Loucy (cell line): ENCODE measurements around the gene RIPK3.
A peak's percentile ranks its signal among the peaks of the same experiment; 100 is the strongest.

ENCODE experiments used
- H2AFZ ChIP-seq: fragments of 200-600 bp; sonication (generic); 2 replicates; pipeline ENCODE4 v1.6.0; 2016; ENCODE audit warnings: antibody characterized with exemption, mild to moderate bottlenecking, low read length, moderate library complexity
- H3F3A ChIP-seq: fragments of 200-600 bp; 2 replicates; pipeline ENCODE4 v1.6.0; 2016; ENCODE audit warnings: antibody characterized with exemption, low read depth, mild to moderate bottlenecking
- H3K27me3 ChIP-seq: fragments of 200-600 bp; sonication (generic); 2 replicates; pipeline ENCODE4 v1.6.1; 2014; ENCODE audit warnings: low read length, mild to moderate bottlenecking; ENCODE audit not compliant: insufficient read depth, poor library complexity, severe bottlenecking
- H3K36me3 ChIP-seq: fragments of 200-600 bp; sonication (generic); 2 replicates; pipeline ENCODE4 v1.6.1; 2016; ENCODE audit warnings: low read length; ENCODE audit not compliant: insufficient read depth
- H3K4me1 ChIP-seq: fragments of 200-600 bp; sonication (generic); 2 replicates; pipeline ENCODE4 v1.5.1; 2014; ENCODE audit warnings: low read length, mild to moderate bottlenecking; ENCODE audit not compliant: insufficient read depth, poor library complexity, severe bottlenecking
- H3K4me2 ChIP-seq: fragments of 200-600 bp; sonication (generic); 2 replicates; pipeline ENCODE4 v1.6.0; 2014; ENCODE audit warnings: antibody characterized with exemption, low read length, low read depth, mild to moderate bottlenecking; ENCODE audit not compliant: poor library complexity, severe bottlenecking
- H3K4me3 ChIP-seq: fragments of 200-600 bp; sonication (generic); 2 replicates; pipeline ENCODE4 v1.5.1; 2014; ENCODE audit warnings: low read length, mild to moderate bottlenecking, mixed read lengths; ENCODE audit not compliant: poor library complexity, severe bottlenecking
- H3K79me2 ChIP-seq: fragments of 200-600 bp; sonication (generic); 2 replicates; pipeline ENCODE4 v1.6.1; 2014; ENCODE audit warnings: low read length; ENCODE audit not compliant: insufficient read depth
- H3K9ac ChIP-seq: fragments of 200-600 bp; sonication (generic); 2 replicates; pipeline ENCODE4 v1.6.0; 2014; ENCODE audit warnings: mild to moderate bottlenecking, low read depth, low read length, moderate library complexity; ENCODE audit not compliant: poor library complexity, severe bottlenecking
- H3K9me2 ChIP-seq: fragments of 200-600 bp; sonication (generic); replicated peaks from 2 replicates; pipeline ENCODE4 v1.6.1; 2016; ENCODE audit warnings: low read depth, low read length, mixed read lengths
- H3K9me3 ChIP-seq: fragments of 200-600 bp; sonication (generic); 2 replicates; pipeline ENCODE4 v1.6.1; 2014; ENCODE audit warnings: mild to moderate bottlenecking, antibody characterized with exemption, low read length, low read depth; ENCODE audit not compliant: insufficient read depth
- H4K20me1 ChIP-seq: fragments of 200-600 bp; sonication (generic); 2 replicates; pipeline ENCODE4 v1.6.0; 2014; ENCODE audit warnings: antibody characterized with exemption, low read length, mild to moderate bottlenecking; ENCODE audit not compliant: insufficient read depth, poor library complexity, severe bottlenecking
- CTCF ChIP-seq: fragments of 200-600 bp; sonication (generic); conservative IDR thresholded peaks from 2 replicates; pipeline ENCODE4 v1.5.1; 2014; ENCODE audit warnings: mild to moderate bottlenecking, antibody characterized with exemption, low read length
- EZH2phosphoT487 ChIP-seq: fragments of 200-600 bp; IDR thresholded peaks from 2 replicates; pipeline ENCODE4 v1.6.1; 2018; ENCODE audit warnings: antibody characterized with exemption, mild to moderate bottlenecking, moderate library complexity, borderline replicate concordance

The RIPK3 gene

GRCh38 chr14:24368562-24369252, 28.9 kb upstream of the RIPK3 start:
- H3K9ac ChIP-seq, result peak overlapping the region; percentile 100
- H3K4me3 ChIP-seq, result peak overlapping the region; percentile 100
- H3K9me3 ChIP-seq, result no peaks in the 10 kb centered on the region
- H3K4me1 ChIP-seq, result peaks cover 37% of the 10 kb centered on the region
- peaks cover 27% of the 10 kb centered on the region for H3K79me2 ChIP-seq
- no peaks in the 10 kb centered on the region; the same call in 1 of the 2 replicates for H3F3A ChIP-seq
- H2AFZ ChIP-seq, result no peak overlapping the region
- H3K27me3 ChIP-seq, result no peaks in the 10 kb centered on the region
- peak overlapping the region; percentile 97 for H3K4me2 ChIP-seq
- H4K20me1 ChIP-seq, result peaks cover 5% of the 10 kb centered on the region
- H3K9me2 ChIP-seq, result no peaks in the 10 kb centered on the region
- no peak for TF ChIP-seq EZH2phosphoT487
- TF ChIP-seq CTCF, result no peak
- H3K36me3 ChIP-seq, result peaks cover 5% of the 10 kb centered on the region; the same call in 1 of the 2 replicates

GRCh38 chr14:24368212-24368561, 28.4 kb upstream of the RIPK3 start:
- Histone ChIP-seq H3K4me2 (peak overlapping the region; percentile 97), H2AFZ (0 out of 2 replicates have a peak overlapping the region, but pooled peaks have one; percentile 42), H3K4me1 (peaks cover 37% of the 10 kb centered on the region), H4K20me1 (peaks cover 5% of the 10 kb centered on the region), H3K36me3 (peaks cover 5% of the 10 kb centered on the region; the same call in 1 of the 2 replicates), H3K4me3 (peak overlapping the region; percentile 100), H3K27me3 (no peaks in the 10 kb centered on the region), H3K79me2 (peaks cover 27% of the 10 kb centered on the region), H3K9ac (peak overlapping the region; percentile 100), H3K9me2 (no peaks in the 10 kb centered on the region), H3F3A (no peaks in the 10 kb centered on the region; the same call in 1 of the 2 replicates), H3K9me3 (no peaks in the 10 kb centered on the region)
- TF ChIP-seq EZH2phosphoT487, result no peak
- TF ChIP-seq CTCF, result no peak

GRCh38 chr14:24367514-24368211, 27.9 kb upstream of the RIPK3 start, which contains the start of gene NFATC4:
Gene NFATC4, plus strand, starts transcription at chr14:24368184. Its CDS starts 157 bp downstream, at chr14:24368341.
- no peaks in the 10 kb centered on the region for H3K9me2 ChIP-seq
- peaks cover 37% of the 10 kb centered on the region for H3K4me1 ChIP-seq
- H3F3A ChIP-seq, result no peaks in the 10 kb centered on the region; the same call in 1 of the 2 replicates
- H3K4me3 ChIP-seq, result peak within 1 kb of the TSS; percentile 100
- H3K36me3 ChIP-seq, result peaks cover 4% of the 10 kb centered on the region; the same call in 1 of the 2 replicates
- H3K79me2 ChIP-seq, result peaks cover 27% of the 10 kb centered on the region
- peak within 1 kb of the TSS; percentile 70 for H2AFZ ChIP-seq
- H3K9ac ChIP-seq, result peak within 1 kb of the TSS; percentile 100
- no peaks in the 10 kb centered on the region for H3K9me3 ChIP-seq
- H4K20me1 ChIP-seq, result peaks cover 5% of the 10 kb centered on the region
- peak within 1 kb of the TSS; percentile 100 for H3K4me2 ChIP-seq
- no peak for TF ChIP-seq EZH2phosphoT487
- TF ChIP-seq CTCF, result no peak
- H3K27me3 ChIP-seq, result no peaks in the 10 kb centered on the region
